B cell (primary cell): ENCODE measurements around the gene RABL6.

Experiments used
- EZH2 ChIP-seq: IDR thresholded peaks from 2 replicates; pipeline ENCODE4 v1.6.1; 2012; ENCODE audit warnings: borderline replicate concordance, low read depth, mild to moderate bottlenecking, moderate library complexity, low read length; ENCODE audit not compliant: insufficient read depth, poor library complexity, severe bottlenecking
- TF ChIP-seq, protein P1 (sequence below): fragments of 200-600 bp; IDR thresholded peaks from one replicate; pipeline ENCODE4 v1.8.0; 2022; ENCODE audit warnings: antibody characterized with exemption, mild to moderate bottlenecking

DNA sequence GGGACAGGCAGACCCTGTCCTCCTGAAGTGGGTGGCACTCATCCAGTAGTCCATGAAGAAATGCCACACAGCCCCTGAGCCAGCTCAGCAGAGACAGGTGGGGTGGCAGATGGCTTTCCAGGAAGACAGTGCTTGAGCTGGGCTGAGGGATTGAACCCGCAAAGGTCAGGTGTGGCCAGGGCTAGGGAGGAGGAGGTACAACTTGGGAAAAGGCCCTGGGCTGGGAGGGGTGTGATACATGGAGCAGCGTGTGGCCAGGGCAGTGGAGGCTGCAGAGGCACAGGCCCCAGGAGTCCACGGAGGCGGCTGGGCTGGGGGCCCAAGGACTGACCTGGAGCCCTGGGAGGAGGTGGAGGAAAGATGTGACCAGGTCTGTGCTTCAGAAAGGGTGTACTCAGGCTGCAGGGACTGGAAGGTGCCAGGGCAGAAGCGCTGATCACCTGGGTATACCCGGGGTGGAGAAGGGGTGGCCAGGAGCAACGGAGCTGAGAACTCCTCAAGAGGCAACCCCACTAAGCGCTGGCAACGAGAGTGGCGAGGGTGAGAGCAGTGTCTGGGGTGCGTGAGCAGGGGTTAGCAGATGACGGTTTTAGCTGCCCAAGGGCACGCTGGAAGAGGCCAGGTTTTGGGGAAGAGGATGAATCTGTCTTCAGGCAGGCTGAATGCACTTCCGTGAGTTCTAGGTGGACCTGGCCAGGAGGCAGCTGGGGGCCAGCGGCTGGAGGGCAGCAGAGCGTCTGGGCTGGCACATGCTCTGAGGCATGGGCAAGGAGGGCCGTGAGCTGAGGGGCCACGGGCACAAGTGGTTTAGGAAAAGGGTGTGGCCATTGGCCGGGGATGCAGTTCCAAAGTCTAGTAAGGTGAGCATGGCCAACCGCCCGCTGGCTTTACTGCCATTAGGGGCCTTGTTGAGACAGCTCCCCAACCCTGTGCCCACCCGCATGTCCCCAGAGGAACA lies 3.9 kb upstream of the RABL6 start:
- TF ChIP-seq EZH2: no peak
- TF ChIP-seq, protein P1, sequence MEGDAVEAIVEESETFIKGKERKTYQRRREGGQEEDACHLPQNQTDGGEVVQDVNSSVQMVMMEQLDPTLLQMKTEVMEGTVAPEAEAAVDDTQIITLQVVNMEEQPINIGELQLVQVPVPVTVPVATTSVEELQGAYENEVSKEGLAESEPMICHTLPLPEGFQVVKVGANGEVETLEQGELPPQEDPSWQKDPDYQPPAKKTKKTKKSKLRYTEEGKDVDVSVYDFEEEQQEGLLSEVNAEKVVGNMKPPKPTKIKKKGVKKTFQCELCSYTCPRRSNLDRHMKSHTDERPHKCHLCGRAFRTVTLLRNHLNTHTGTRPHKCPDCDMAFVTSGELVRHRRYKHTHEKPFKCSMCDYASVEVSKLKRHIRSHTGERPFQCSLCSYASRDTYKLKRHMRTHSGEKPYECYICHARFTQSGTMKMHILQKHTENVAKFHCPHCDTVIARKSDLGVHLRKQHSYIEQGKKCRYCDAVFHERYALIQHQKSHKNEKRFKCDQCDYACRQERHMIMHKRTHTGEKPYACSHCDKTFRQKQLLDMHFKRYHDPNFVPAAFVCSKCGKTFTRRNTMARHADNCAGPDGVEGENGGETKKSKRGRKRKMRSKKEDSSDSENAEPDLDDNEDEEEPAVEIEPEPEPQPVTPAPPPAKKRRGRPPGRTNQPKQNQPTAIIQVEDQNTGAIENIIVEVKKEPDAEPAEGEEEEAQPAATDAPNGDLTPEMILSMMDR: no peak
